Measurements from ENCODE around the gene ADGRA3. TPM values are rescaled to one million over a fixed set of nuclear protein-coding genes. Genes with fewer than 3 reads are reported as not detected.
"Not testable (repeated sequence)": the region's sequence is repeated elsewhere in the genome, so short reads cannot be mapped to it uniquely, and the experiment has no call there.

The ADGRA3 gene
- total RNA-seq, 4 donors from 2014 or later = 17.1 to 86.4 (median 25.7) TPM

DNA sequence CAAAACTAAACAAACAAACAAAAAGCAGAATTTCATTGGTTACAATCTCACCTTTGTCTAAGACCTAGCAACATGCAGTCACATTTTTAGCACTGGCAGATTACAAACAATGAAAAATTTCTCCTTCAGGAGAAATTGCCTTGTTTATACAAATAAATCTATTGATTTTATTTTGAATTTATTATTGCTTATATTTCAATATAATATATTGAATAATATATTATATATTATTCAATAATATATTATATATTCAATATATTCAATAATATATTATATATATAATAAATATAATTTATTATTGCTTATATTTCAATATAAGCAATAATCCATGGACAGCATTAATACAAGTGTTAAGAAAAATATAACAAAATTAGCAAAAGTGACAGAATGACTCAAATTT lies 131.7 kb downstream of the ADGRA3 start:
- intact Hi-C loops (cut with DNase I; ENCODE audit: low total_unique reads) = no loop called here
- H3K4me1 ChIP-seq = peaks cover 0 to 9% of the 10 kb centered on the region in 2 donors
- TF ChIP-seq, protein P1, sequence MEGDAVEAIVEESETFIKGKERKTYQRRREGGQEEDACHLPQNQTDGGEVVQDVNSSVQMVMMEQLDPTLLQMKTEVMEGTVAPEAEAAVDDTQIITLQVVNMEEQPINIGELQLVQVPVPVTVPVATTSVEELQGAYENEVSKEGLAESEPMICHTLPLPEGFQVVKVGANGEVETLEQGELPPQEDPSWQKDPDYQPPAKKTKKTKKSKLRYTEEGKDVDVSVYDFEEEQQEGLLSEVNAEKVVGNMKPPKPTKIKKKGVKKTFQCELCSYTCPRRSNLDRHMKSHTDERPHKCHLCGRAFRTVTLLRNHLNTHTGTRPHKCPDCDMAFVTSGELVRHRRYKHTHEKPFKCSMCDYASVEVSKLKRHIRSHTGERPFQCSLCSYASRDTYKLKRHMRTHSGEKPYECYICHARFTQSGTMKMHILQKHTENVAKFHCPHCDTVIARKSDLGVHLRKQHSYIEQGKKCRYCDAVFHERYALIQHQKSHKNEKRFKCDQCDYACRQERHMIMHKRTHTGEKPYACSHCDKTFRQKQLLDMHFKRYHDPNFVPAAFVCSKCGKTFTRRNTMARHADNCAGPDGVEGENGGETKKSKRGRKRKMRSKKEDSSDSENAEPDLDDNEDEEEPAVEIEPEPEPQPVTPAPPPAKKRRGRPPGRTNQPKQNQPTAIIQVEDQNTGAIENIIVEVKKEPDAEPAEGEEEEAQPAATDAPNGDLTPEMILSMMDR (IDR thresholded peaks at IDR 0.05 in 4 of 5, conservative IDR thresholded peaks at IDR 0.05 in 1 of 5) = no peak
- no peak for TF ChIP-seq POLR2A (IDR thresholded peaks at IDR 0.05)
- no peak overlapping the region for H3K4me3 ChIP-seq
- H3K27me3 ChIP-seq = no peaks in the 10 kb centered on the region
- H3K36me3 ChIP-seq = peaks cover 0 to 20% of the 10 kb centered on the region in 2 donors
- H3K9me3 ChIP-seq = no peaks in the 10 kb centered on the region
- in situ Hi-C loops (cut with MboI; ENCODE audit: low sequenced_read_pairs in 4 of 4) = loop anchor here (25.0 kb wide), 1 partner anchor 597 kb away; no protein-coding TSS in a partner anchor
- DNase-seq = no peak
- no peak overlapping the region for H3K27ac ChIP-seq
- ATAC-seq = no peak

GRCh38 chr4:22382216-22382615 lies 133.7 kb downstream of the ADGRA3 start:
- DNase-seq; H3K9me3 ChIP-seq; H3K27me3 ChIP-seq; H3K4me1 ChIP-seq; H3K36me3 ChIP-seq; H3K4me3 ChIP-seq; H3K27ac ChIP-seq; intact Hi-C loops (cut with DNase I; ENCODE audit: low total_unique reads); ATAC-seq: not testable (repeated sequence)
- in situ Hi-C loops (cut with MboI; ENCODE audit: low sequenced_read_pairs in 4 of 4) = loop anchor here (25.0 kb wide), 1 partner anchor 595 kb away; no protein-coding TSS in a partner anchor

GRCh38 chr4:22372986-22373385 lies 142.9 kb downstream of the ADGRA3 start:
- Histone ChIP-seq H3K4me1 (no peaks in the 10 kb centered on the region), H3K27ac (no peak overlapping the region), H3K9me3 (no peaks in the 10 kb centered on the region), H3K36me3 (no peaks in the 10 kb centered on the region), H3K27me3 (no peaks in the 10 kb centered on the region), H3K4me3 (no peak overlapping the region)
- no peak for ATAC-seq
- no peak for TF ChIP-seq POLR2A (IDR thresholded peaks at IDR 0.05)
- TF ChIP-seq, protein P1 (IDR thresholded peaks at IDR 0.05 in 4 of 5, conservative IDR thresholded peaks at IDR 0.05 in 1 of 5) = no peak
- intact Hi-C loops (cut with DNase I; ENCODE audit: low total_unique reads) (no loop called here), in situ Hi-C loops (cut with MboI; ENCODE audit: low sequenced_read_pairs in 4 of 4) (no loop called here)
- no peak for DNase-seq

DNA sequence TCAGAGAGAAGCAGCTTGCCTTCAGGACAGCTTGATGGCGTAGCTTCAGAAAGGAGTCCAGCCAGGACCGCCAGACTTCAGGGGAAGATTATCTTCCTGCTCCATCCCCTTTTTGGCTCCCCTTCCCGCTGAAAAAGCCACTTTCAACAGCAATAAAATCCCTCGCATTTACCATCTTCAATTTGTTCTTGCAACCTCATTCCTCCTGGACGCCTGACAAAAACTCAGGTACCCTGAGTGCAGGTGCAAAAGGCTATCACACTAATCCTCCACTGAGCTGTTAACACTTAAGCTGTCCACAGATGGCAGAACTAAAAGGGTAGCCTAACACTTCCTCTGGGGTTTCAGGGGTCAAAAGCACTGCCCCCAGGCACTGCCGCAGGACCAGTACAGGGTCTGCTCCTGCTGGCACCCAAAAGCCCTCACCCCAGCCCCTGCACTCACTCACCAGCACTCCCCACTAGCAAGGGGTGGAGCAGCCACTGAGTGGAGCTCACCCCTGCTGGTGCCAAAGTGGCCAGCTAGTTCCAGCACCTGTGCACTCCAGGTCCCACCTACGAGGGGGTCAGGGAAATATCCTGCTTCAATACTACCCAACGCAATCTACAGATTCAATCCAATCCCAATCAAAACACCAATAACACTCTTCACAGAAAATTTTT lies 145.8 kb downstream of the ADGRA3 start:
- no peak overlapping the region for H3K27ac ChIP-seq
- H3K36me3 ChIP-seq = no peaks in the 10 kb centered on the region
- DNase-seq = no peak
- H3K4me3 ChIP-seq = no peak overlapping the region
- no peaks in the 10 kb centered on the region for H3K4me1 ChIP-seq
- ATAC-seq = no peak
- no peaks in the 10 kb centered on the region for H3K27me3 ChIP-seq
- in situ Hi-C loops (cut with MboI; ENCODE audit: low sequenced_read_pairs in 4 of 4) = no loop called here
- no peak for TF ChIP-seq POLR2A (IDR thresholded peaks at IDR 0.05)
- TF ChIP-seq, protein P1 (IDR thresholded peaks at IDR 0.05 in 4 of 5, conservative IDR thresholded peaks at IDR 0.05 in 1 of 5) = no peak
- no peaks in the 10 kb centered on the region for H3K9me3 ChIP-seq
- intact Hi-C loops (cut with DNase I; ENCODE audit: low total_unique reads) = no loop called here

DNA sequence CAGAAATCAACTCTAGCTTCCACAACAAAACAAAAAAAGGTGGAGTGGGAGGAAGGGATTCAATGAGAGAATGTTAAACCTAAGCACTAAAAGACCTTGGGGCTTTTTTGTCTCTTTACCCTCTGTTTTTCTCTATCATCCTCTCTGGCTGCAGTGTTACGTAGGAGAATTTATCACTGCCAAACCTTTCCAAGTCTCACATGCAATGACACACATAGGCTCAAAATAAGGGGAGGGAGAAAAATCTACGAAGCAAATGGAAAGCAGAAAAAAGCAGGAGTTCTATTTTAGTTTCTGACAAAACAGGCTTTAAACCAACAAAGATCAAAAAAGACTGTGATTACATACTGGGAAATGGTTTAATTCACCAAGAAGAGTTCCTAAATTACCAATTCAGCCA lies 152.1 kb downstream of the ADGRA3 start:
- Histone ChIP-seq H3K9me3 (no peaks in the 10 kb centered on the region), H3K4me3 (no peak overlapping the region), H3K36me3 (no peaks in the 10 kb centered on the region), H3K27me3 (no peaks in the 10 kb centered on the region), H3K27ac (no peak overlapping the region), H3K4me1 (no peaks in the 10 kb centered on the region)
- DNase-seq (no peak), ATAC-seq (no peak)
- intact Hi-C loops (cut with DNase I; ENCODE audit: low total_unique reads) = no loop called here
- in situ Hi-C loops (cut with MboI; ENCODE audit: low sequenced_read_pairs in 4 of 4) = no loop called here
- TF ChIP-seq, protein P1 (IDR thresholded peaks at IDR 0.05 in 4 of 5, conservative IDR thresholded peaks at IDR 0.05 in 1 of 5) = no peak
- TF ChIP-seq POLR2A (IDR thresholded peaks at IDR 0.05) = no peak
